Osteoblast (primary cell): ENCODE data around the gene TSPO. TPM values are rescaled to one million over a fixed set of nuclear protein-coding genes. Genes with fewer than 3 reads are reported as not detected.

ENCODE experiments used
- DNase-seq: peaks from one replicate; pipeline ENCODE4 v3.0.0; 2011; ENCODE audit warnings: low spot score, mixed read lengths; ENCODE audit not compliant: insufficient read length; ENCODE audit errors: missing footprints
- H2AFZ ChIP-seq: 2 replicates; pipeline ENCODE4 v1.6.0; 2011; ENCODE audit warnings: mild to moderate bottlenecking, low read length
- H3K27ac ChIP-seq: 2 replicates; pipeline ENCODE4 v1.5.1; 2011; ENCODE audit warnings: mild to moderate bottlenecking, low read depth, low read length, moderate library complexity
- H3K27me3 ChIP-seq: 2 replicates; pipeline ENCODE4 v1.6.0; 2012; ENCODE audit warnings: mild to moderate bottlenecking, control low read depth, inconsistent platforms, low read length, moderate library complexity; ENCODE audit not compliant: insufficient read depth
- H3K36me3 ChIP-seq: 2 replicates; pipeline ENCODE4 v1.5.1; 2011; ENCODE audit warnings: mild to moderate bottlenecking, low read length, control low read depth, moderate library complexity; ENCODE audit not compliant: insufficient read depth
- H3K4me1 ChIP-seq: 2 replicates; pipeline ENCODE4 v1.5.1; 2011; ENCODE audit warnings: mild to moderate bottlenecking, low read length, control low read depth, moderate library complexity; ENCODE audit not compliant: insufficient read depth
- H3K4me2 ChIP-seq: 2 replicates; pipeline ENCODE4 v1.6.0; 2011; ENCODE audit warnings: mild to moderate bottlenecking, low read length; ENCODE audit not compliant: insufficient read depth
- H3K4me3 ChIP-seq: fragments of 200-600 bp; sonication (generic); 3 replicates; pipeline ENCODE4 v1.5.1; 2012; ENCODE audit warnings: mild to moderate bottlenecking, low read length, inconsistent platforms; ENCODE audit not compliant: insufficient read depth
- H3K79me2 ChIP-seq: 2 replicates; pipeline ENCODE4 v1.6.0; 2012; ENCODE audit warnings: mild to moderate bottlenecking, low read length, control low read depth, inconsistent platforms; ENCODE audit not compliant: insufficient read depth
- H3K9me3 ChIP-seq: 2 replicates; pipeline ENCODE4 v1.5.1; 2011; ENCODE audit warnings: low read depth, low read length, control low read depth
- H4K20me1 ChIP-seq: 2 replicates; pipeline ENCODE4 v1.6.0; 2012; ENCODE audit warnings: mild to moderate bottlenecking, low read length, control low read depth; ENCODE audit not compliant: insufficient read depth
- CTCF ChIP-seq: IDR thresholded peaks from 2 replicates; pipeline ENCODE4 v1.5.1; 2011; ENCODE audit warnings: mild to moderate bottlenecking, low read depth, low read length, moderate library complexity; ENCODE audit errors: extremely low read depth
- total RNA-seq: library from RNA; depleted of rRNA; stranded (reverse); fragments of >200 nt; gene quantifications from 2 replicates; pipeline ENCODE4 v1.2.3, GENCODE V29; 2012

The TSPO gene
- total RNA-seq, 1 donor, result 297 TPM

DNA sequence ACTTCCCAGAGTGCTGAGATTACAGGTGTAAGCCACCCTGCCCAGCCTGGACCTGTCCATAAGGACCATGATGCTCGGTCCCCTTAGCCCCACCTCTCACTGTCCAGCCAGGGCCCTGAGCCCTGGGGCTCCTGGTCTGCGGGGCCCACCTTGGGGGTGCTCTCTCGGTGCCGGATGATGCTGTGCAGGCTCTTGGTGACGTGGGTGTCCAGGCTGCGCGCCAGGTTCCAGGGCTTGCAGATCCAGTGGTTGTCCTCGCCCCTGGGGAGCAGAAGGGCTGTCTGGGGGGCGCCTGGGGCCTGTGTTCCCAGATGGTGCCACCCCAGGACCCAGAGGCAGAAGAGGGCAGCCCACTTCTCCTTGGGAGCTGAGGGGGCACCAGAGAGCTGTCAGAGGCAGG is 22.2 kb downstream of the TSPO start:
- Histone ChIP-seq H4K20me1 (no peaks in the 10 kb centered on the region), H3K4me3 (no peak overlapping the region), H3K79me2 (no peaks in the 10 kb centered on the region), H3K36me3 (peaks cover 18% of the 10 kb centered on the region), H3K9me3 (no peaks in the 10 kb centered on the region), H3K4me1 (no peaks in the 10 kb centered on the region), H2AFZ (no peak overlapping the region), H3K4me2 (no peak overlapping the region), H3K27me3 (no peaks in the 10 kb centered on the region), H3K27ac (no peak overlapping the region)
- peak; percentile 80 for DNase-seq
- TF ChIP-seq CTCF, result no peak

GRCh38 chr22:43173976-43174720 is 22.8 kb downstream of the TSPO start:
- Histone ChIP-seq H4K20me1 (no peaks in the 10 kb centered on the region), H3K79me2 (no peaks in the 10 kb centered on the region), H3K4me3 (no peak overlapping the region), H3K36me3 (peaks cover 24% of the 10 kb centered on the region), H3K27me3 (no peaks in the 10 kb centered on the region), H3K9me3 (no peaks in the 10 kb centered on the region), H3K4me1 (no peaks in the 10 kb centered on the region), H3K4me2 (no peak overlapping the region), H2AFZ (no peak overlapping the region), H3K27ac (no peak overlapping the region)
- no peak for TF ChIP-seq CTCF
- DNase-seq, result peak; percentile 79

DNA sequence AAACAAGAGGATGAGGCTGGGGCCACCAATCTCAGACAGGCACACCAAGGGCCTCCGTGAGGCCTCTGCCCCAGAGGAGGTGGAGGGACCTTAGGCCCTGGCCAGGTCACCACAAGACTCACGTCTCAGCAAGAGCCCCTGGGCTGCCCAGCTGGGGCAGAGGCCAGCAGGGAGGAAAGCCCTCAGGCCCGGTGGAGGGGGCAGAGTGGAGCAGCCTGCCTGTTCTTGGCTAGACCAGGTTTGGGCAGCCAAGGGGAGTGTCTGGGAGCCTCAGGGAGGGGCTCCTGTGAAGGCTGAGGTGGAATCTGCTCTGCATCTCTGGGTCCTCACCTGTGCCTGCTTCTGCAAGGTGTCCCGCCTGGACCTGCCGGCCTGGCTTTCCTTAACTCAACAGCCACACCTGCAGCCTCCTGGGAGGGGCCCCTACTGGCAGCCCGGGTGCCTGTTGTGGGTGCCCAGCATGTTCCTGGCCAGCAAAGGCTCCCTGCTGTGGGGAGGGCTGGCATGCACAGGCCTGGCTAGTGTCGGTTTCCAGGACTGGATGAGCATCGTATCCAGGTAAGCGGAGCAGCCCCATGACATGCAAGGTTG is 23.7 kb downstream of the TSPO start:
- H3K27ac ChIP-seq, result no peak overlapping the region

More for the DNA sequence above, 23.7 kb downstream of the TSPO start:
- Histone ChIP-seq H3K27me3 (no peaks in the 10 kb centered on the region), H4K20me1 (no peaks in the 10 kb centered on the region), H3K79me2 (no peaks in the 10 kb centered on the region), H2AFZ (no peak overlapping the region), H3K36me3 (peaks cover 29% of the 10 kb centered on the region), H3K4me1 (no peaks in the 10 kb centered on the region), H3K9me3 (no peaks in the 10 kb centered on the region), H3K4me2 (no peak overlapping the region), H3K4me3 (no peak overlapping the region)
- no peak for TF ChIP-seq CTCF
- peak; percentile 70 for DNase-seq
